ENCODE results near the gene TRNAU1AP. TPM values are rescaled to one million over a fixed set of nuclear protein-coding genes. Genes with fewer than 3 reads are reported as not detected.
A peak's percentile ranks its signal among the peaks of the same experiment; 100 is the strongest.

The TRNAU1AP gene
- total RNA-seq, 1 donor from 2014 or later, result 15.1 TPM

GRCh38 chr1:28602536-28603439 is 49.9 kb downstream of the TRNAU1AP start:
- peaks cover 0 to 8% (median 7%) of the 10 kb centered on the region in 3 donors for H3K4me1 ChIP-seq (ENCODE audit: control insufficient read depth in 3 of 3, insufficient read depth in 3 of 3, low read length in 3 of 3)
- no peaks in the 10 kb centered on the region for H3K27me3 ChIP-seq (ENCODE audit: control insufficient read depth in 3 of 3, insufficient read depth in 3 of 3, low read length in 3 of 3)
- H3K4me3 ChIP-seq (ENCODE audit: low read length in 3 of 3), result no peak overlapping the region
- H3K27ac ChIP-seq (ENCODE audit: low read depth, low read length), result no peak overlapping the region
- H3K9me3 ChIP-seq (ENCODE audit: control insufficient read depth in 3 of 3, low read length in 3 of 3), result no peaks in the 10 kb centered on the region
- H3K36me3 ChIP-seq (ENCODE audit: control insufficient read depth in 3 of 3, insufficient read depth in 3 of 3, low read length in 3 of 3), result peaks cover 33 to 36% (median 35%) of the 10 kb centered on the region in 3 donors
- H3K9ac ChIP-seq (ENCODE audit: low read depth in 1 of 3, low read length in 3 of 3), result no peak overlapping the region

GRCh38 chr1:28604411-28604810 is 51.5 kb downstream of the TRNAU1AP start:
- Histone ChIP-seq H3K36me3 (ENCODE audit: control insufficient read depth in 3 of 3, insufficient read depth in 3 of 3, low read length in 3 of 3) (peaks cover 34 to 37% (median 36%) of the 10 kb centered on the region in 3 donors), H3K27ac (ENCODE audit: low read depth, low read length) (no peak overlapping the region), H3K4me1 (ENCODE audit: control insufficient read depth in 3 of 3, insufficient read depth in 3 of 3, low read length in 3 of 3) (peaks cover 0 to 8% (median 7%) of the 10 kb centered on the region in 3 donors), H3K27me3 (ENCODE audit: control insufficient read depth in 3 of 3, insufficient read depth in 3 of 3, low read length in 3 of 3) (no peaks in the 10 kb centered on the region), H3K9me3 (ENCODE audit: control insufficient read depth in 3 of 3, low read length in 3 of 3) (no peaks in the 10 kb centered on the region), H3K9ac (ENCODE audit: low read depth in 1 of 3, low read length in 3 of 3) (no peak overlapping the region), H3K4me3 (ENCODE audit: low read length in 3 of 3) (no peak overlapping the region)

GRCh38 chr1:28604962-28605361 is 52.1 kb downstream of the TRNAU1AP start:
- Histone ChIP-seq H3K27me3 (ENCODE audit: control insufficient read depth in 3 of 3, insufficient read depth in 3 of 3, low read length in 3 of 3) (no peaks in the 10 kb centered on the region), H3K4me1 (ENCODE audit: control insufficient read depth in 3 of 3, insufficient read depth in 3 of 3, low read length in 3 of 3) (peaks cover 0 to 8% (median 7%) of the 10 kb centered on the region in 3 donors), H3K36me3 (ENCODE audit: control insufficient read depth in 3 of 3, insufficient read depth in 3 of 3, low read length in 3 of 3) (peaks cover 34 to 37% (median 36%) of the 10 kb centered on the region in 3 donors), H3K9ac (ENCODE audit: low read depth in 1 of 3, low read length in 3 of 3) (peak overlapping the region in 1 of 3 donors; percentile 16), H3K9me3 (ENCODE audit: control insufficient read depth in 3 of 3, low read length in 3 of 3) (no peaks in the 10 kb centered on the region), H3K27ac (ENCODE audit: low read depth, low read length) (no peak overlapping the region), H3K4me3 (ENCODE audit: low read length in 3 of 3) (no peak overlapping the region)

GRCh38 chr1:28606771-28607170 is 53.9 kb downstream of the TRNAU1AP start:
- Histone ChIP-seq H3K4me1 (ENCODE audit: control insufficient read depth in 3 of 3, insufficient read depth in 3 of 3, low read length in 3 of 3) (peaks cover 0 to 6% (median 6%) of the 10 kb centered on the region in 3 donors), H3K36me3 (ENCODE audit: control insufficient read depth in 3 of 3, insufficient read depth in 3 of 3, low read length in 3 of 3) (peaks cover 41 to 47% (median 45%) of the 10 kb centered on the region in 3 donors), H3K4me3 (ENCODE audit: low read length in 3 of 3) (no peak overlapping the region), H3K27me3 (ENCODE audit: control insufficient read depth in 3 of 3, insufficient read depth in 3 of 3, low read length in 3 of 3) (no peaks in the 10 kb centered on the region), H3K9me3 (ENCODE audit: control insufficient read depth in 3 of 3, low read length in 3 of 3) (no peaks in the 10 kb centered on the region), H3K27ac (ENCODE audit: low read depth, low read length) (no peak overlapping the region), H3K9ac (ENCODE audit: low read depth in 1 of 3, low read length in 3 of 3) (no peak overlapping the region)

GRCh38 chr1:28613175-28613574 is 60.3 kb downstream of the TRNAU1AP start:
- H3K36me3 ChIP-seq (ENCODE audit: control insufficient read depth in 3 of 3, insufficient read depth in 3 of 3, low read length in 3 of 3), result peaks cover 26 to 51% (median 42%) of the 10 kb centered on the region in 3 donors
- no peak overlapping the region for H3K4me3 ChIP-seq (ENCODE audit: low read length in 3 of 3)
- no peaks in the 10 kb centered on the region for H3K27me3 ChIP-seq (ENCODE audit: control insufficient read depth in 3 of 3, insufficient read depth in 3 of 3, low read length in 3 of 3)
- H3K27ac ChIP-seq (ENCODE audit: low read depth, low read length), result no peak overlapping the region
- no peaks in the 10 kb centered on the region for H3K4me1 ChIP-seq (ENCODE audit: control insufficient read depth in 3 of 3, insufficient read depth in 3 of 3, low read length in 3 of 3)
- no peak overlapping the region for H3K9ac ChIP-seq (ENCODE audit: low read depth in 1 of 3, low read length in 3 of 3)
- H3K9me3 ChIP-seq (ENCODE audit: control insufficient read depth in 3 of 3, low read length in 3 of 3), result no peaks in the 10 kb centered on the region

Small RNAs within 50 kb of the gene (small RNA-seq; reads per million reads assigned to genes)
- not detected for gene SNORA16A
- gene SNORA44, result not detected
- gene SNORA61, result not detected
- gene SNORA73A, result not detected
- gene SNORA73B, result 10.8 reads per million, percentile 92 among the genes with 10 or more reads in this experiment
- gene SNORD99, result 2,723 reads per million, percentile 99 among the genes with 10 or more reads in this experiment

Other genes with a start within 250 kb of the TRNAU1AP start
- 20.9 TPM for gene MED18, start 224.0 kb upstream of the TRNAU1AP start, total RNA-seq
- gene PHACTR4, start 183.3 kb upstream of the TRNAU1AP start, total RNA-seq, result 5.2 TPM
- gene RCC1, start 47.0 kb upstream of the TRNAU1AP start, total RNA-seq, result 21.9 TPM
- 5.7 TPM for gene RAB42, start 39.2 kb downstream of the TRNAU1AP start, total RNA-seq
- gene TAF12, start 90.0 kb downstream of the TRNAU1AP start, total RNA-seq, result 32.9 TPM
- not detected for gene RNU11, start 95.5 kb downstream of the TRNAU1AP start, total RNA-seq
- gene GMEB1, start 115.7 kb downstream of the TRNAU1AP start, total RNA-seq, result 4.7 TPM
- 59.5 TPM for gene YTHDF2, start 183.9 kb downstream of the TRNAU1AP start, total RNA-seq